GM18505 (cell line): ENCODE results near the gene SIGLEC9.

Experiments
- ATAC-seq: cut with Tn5 transposase; IDR thresholded peaks from one replicate; pipeline ENCODE4 v1.9.1; 2021; ENCODE audit not compliant: unreplicated experiment
- POLR2A ChIP-seq: IDR thresholded peaks from 4 replicates; pipeline ENCODE4 v1.6.1; 2011; ENCODE audit warnings: borderline replicate concordance; ENCODE audit not compliant: insufficient read depth, insufficient read length; ENCODE audit errors: extremely low read depth

SIGLEC9 gene

GRCh38 chr19:51103926-51104341 lies 20.8 kb upstream of the SIGLEC9 start:
- TF ChIP-seq POLR2A: no peak
- ATAC-seq: no peak

GRCh38 chr19:51107406-51108065 lies 17.2 kb upstream of the SIGLEC9 start:
- no peak for ATAC-seq

GRCh38 chr19:51108066-51108804 lies 16.5 kb upstream of the SIGLEC9 start, which contains the start of gene CTU1:
Gene CTU1 (minus strand): TSS chr19:51108409. CDS start chr19:51104569, 3,840 bp downstream.
- peak; percentile 93 for ATAC-seq
- TF ChIP-seq POLR2A: peak; percentile 75

More at GRCh38 chr19:51107406-51108065, 17.2 kb upstream of the SIGLEC9 start:
- TF ChIP-seq POLR2A: no peak

- no peak for TF ChIP-seq POLR2A
- peak; percentile 26 for ATAC-seq
Observed at GRCh38 chr19:51108805-51109146, 15.9 kb upstream of the SIGLEC9 start.

- no peak for TF ChIP-seq POLR2A
- no peak for ATAC-seq
Observed at GRCh38 chr19:51110666-51110971, 14.1 kb upstream of the SIGLEC9 start.

- no peak for ATAC-seq
- TF ChIP-seq POLR2A: no peak
Observed at GRCh38 chr19:51111606-51112005, 13.1 kb upstream of the SIGLEC9 start.

GRCh38 chr19:51114087-51114729 lies 10.5 kb upstream of the SIGLEC9 start:
- ATAC-seq: no peak
- TF ChIP-seq POLR2A: no peak

- TF ChIP-seq POLR2A: no peak
- no peak for ATAC-seq
Observed at GRCh38 chr19:51116736-51117286, 7.9 kb upstream of the SIGLEC9 start.

GRCh38 chr19:51119101-51119500 lies 5.6 kb upstream of the SIGLEC9 start:
- no peak for ATAC-seq
- TF ChIP-seq POLR2A: no peak

GRCh38 chr19:51119611-51120010 lies 5.1 kb upstream of the SIGLEC9 start:
- no peak for TF ChIP-seq POLR2A

GRCh38 chr19:51120160-51120559 lies 4.5 kb upstream of the SIGLEC9 start:
- no peak for TF ChIP-seq POLR2A
- ATAC-seq: no peak

More at GRCh38 chr19:51119611-51120010, 5.1 kb upstream of the SIGLEC9 start:
- ATAC-seq: no peak

- no peak for ATAC-seq
- no peak for TF ChIP-seq POLR2A
Observed at GRCh38 chr19:51121257-51121656, 3.4 kb upstream of the SIGLEC9 start.

GRCh38 chr19:51122112-51122981 lies 2.4 kb upstream of the SIGLEC9 start:
- TF ChIP-seq POLR2A: no peak
- no peak for ATAC-seq

- TF ChIP-seq POLR2A: no peak
- no peak for ATAC-seq
Observed at GRCh38 chr19:51123381-51123800, 1.3 kb upstream of the SIGLEC9 start.

GRCh38 chr19:51123802-51124201 lies 904 bp upstream of the SIGLEC9 start:
- no peak for ATAC-seq
- TF ChIP-seq POLR2A: no peak
